GM15510 (cell line): Measurements from ENCODE around the gene PPP4C.

Experiments used
- POLR2A ChIP-seq: IDR thresholded peaks from 3 replicates; pipeline ENCODE4 v1.6.1; 2011; ENCODE audit warnings: borderline replicate concordance; ENCODE audit not compliant: insufficient read length; ENCODE audit errors: extremely low read depth

The PPP4C gene

GRCh38 chr16:30095166-30096078 lies 19.6 kb downstream of the PPP4C start:
- no peak for TF ChIP-seq POLR2A

- TF ChIP-seq POLR2A, result peak; percentile 72
Measured at GRCh38 chr16:30096105-30096861, 20.5 kb downstream of the PPP4C start, which contains the start of gene YPEL3. YPEL3 (minus strand) TSS chr16:30096213; CDS start chr16:30095482, 731 bp downstream.

GRCh38 chr16:30096862-30097563 lies 21.2 kb downstream of the PPP4C start:
- TF ChIP-seq POLR2A, result no peak

GRCh38 chr16:30104090-30104489 lies 28.3 kb downstream of the PPP4C start:
- no peak for TF ChIP-seq POLR2A

GRCh38 chr16:30104492-30104891 lies 28.7 kb downstream of the PPP4C start:
- TF ChIP-seq POLR2A, result no peak

- no peak for TF ChIP-seq POLR2A
Measured at GRCh38 chr16:30108059-30108850, 32.5 kb downstream of the PPP4C start.

- no peak for TF ChIP-seq POLR2A
Measured at GRCh38 chr16:30110661-30111060, 34.9 kb downstream of the PPP4C start.

- no peak for TF ChIP-seq POLR2A
Measured at GRCh38 chr16:30112197-30113030, 36.6 kb downstream of the PPP4C start.

GRCh38 chr16:30113031-30113710 lies 37.4 kb downstream of the PPP4C start, which contains the start of gene GDPD3:
GDPD3 (minus strand) TSS chr16:30113537; CDS start chr16:30113478, 59 bp downstream.
- TF ChIP-seq POLR2A, result no peak

GRCh38 chr16:30113711-30114333 lies 38.0 kb downstream of the PPP4C start:
- no peak for TF ChIP-seq POLR2A

- TF ChIP-seq POLR2A, result no peak
Measured at GRCh38 chr16:30114411-30114810, 38.6 kb downstream of the PPP4C start.

GRCh38 chr16:30115238-30115637 lies 39.4 kb downstream of the PPP4C start:
- TF ChIP-seq POLR2A, result no peak

GRCh38 chr16:30116291-30117207 lies 40.8 kb downstream of the PPP4C start:
- TF ChIP-seq POLR2A, result no peak
